CMK (cell line): Measurements from ENCODE around the gene ITPKC.
"Not testable (repeated sequence)": the region's sequence is repeated elsewhere in the genome, so short reads cannot be mapped to it uniquely, and the experiment has no call there.

ENCODE experiments used
- DNase-seq: peaks from one replicate; pipeline ENCODE4 v3.0.0-alpha.2; 2010; ENCODE audit warnings: low read depth

The ITPKC gene

DNA sequence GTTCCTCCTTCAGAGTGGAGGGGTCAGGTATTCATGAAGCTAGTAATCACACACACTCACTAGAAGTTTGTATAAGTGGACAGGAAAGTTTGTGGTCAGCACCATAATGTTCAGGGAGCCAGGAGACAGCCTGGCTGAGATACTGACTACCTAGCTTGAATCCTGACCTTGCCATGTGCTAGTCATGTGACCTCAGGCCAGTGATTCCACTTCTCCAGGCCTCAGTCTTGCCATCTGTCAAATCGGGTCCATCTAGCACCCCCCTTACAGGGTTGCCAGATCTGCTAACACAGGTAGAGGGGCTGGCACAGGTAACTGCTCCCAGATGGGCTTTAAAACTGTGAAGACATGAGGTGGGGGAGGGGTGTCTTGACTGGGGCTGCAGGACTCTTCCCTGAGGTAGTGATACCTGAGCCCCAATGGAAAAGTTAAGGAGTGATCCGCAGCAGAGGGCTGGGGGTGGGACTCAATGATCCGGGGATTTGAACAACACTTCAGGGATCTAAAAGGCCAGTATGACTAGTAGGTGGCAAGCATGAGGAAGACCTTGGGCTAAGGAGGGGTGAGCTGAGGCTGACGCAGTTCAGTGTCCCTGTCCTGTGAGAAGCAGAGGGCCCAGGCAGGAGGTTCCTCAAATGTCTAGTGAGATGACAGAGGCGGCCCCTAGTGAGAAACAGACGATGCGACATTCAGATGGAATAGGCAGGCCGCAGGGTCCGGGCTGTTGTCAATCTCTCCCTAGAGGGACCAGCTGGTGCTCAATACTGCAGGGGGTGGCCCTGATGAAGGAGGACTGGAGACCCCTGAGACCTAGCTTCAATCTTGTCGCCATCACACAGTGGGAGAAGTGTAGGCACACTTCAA is 24.8 kb downstream of the ITPKC start:
- DNase-seq = no peak

DNA sequence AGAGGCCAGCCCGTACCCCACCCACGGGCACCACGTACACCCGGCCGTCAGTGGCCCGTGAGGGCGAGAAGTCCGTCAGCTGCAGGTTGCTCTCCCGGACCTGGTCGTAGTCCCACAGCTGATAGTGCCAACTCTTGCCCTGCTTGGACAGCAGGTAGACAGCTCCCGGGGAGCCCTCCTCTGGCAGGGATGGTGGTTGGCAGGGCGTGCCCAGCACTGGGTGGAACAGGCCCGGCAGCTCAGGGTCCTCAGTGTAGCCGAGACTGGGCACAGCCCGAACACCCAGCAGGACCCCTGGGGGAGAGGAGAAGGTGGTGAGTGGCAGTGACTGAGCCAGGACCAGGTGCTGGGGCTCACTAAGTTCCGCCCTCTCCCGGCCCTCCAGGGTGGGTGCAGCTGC is 25.6 kb downstream of the ITPKC start:
- DNase-seq = no peak

DNA sequence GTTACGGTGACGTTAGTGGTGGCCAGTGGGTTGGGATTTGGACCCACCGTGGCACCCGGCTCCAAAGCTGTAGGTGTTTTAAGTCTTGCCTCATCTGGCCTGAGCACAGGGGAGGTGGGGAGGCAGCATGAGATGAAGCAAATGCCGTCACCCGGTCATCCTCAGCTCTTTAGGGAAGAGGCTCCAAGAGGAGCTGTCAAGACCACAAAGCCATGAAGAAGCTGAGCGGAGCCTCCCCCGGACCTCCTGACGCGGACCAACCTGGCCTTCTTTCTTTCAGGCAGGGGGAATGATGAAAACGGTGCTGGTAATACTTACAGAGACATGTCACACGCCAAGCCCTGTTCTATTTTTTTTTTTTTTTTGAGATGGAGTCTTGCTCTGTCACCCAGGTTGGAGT is 26.0 kb downstream of the ITPKC start:
- DNase-seq = no peak

DNA sequence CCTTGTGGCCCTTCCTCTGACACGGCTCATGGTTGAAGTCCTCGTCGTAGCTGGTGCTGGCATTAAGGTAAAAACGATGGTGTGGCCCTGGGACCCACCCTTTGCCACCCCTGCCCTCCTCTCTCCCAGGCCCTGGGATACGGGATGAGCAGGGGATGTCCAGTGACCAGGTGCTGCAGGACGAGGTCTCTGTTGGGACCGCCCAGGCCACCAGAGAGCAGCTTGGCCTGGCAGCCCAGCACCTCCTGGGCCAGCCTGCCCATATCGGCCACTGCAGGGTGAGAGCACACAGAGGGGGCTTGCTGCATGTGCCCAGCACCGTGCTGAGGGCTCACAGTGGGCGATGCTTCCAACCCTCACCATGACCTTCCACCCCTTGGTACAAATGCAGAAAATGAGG is 27.0 kb downstream of the ITPKC start:
- DNase-seq = no peak

DNA sequence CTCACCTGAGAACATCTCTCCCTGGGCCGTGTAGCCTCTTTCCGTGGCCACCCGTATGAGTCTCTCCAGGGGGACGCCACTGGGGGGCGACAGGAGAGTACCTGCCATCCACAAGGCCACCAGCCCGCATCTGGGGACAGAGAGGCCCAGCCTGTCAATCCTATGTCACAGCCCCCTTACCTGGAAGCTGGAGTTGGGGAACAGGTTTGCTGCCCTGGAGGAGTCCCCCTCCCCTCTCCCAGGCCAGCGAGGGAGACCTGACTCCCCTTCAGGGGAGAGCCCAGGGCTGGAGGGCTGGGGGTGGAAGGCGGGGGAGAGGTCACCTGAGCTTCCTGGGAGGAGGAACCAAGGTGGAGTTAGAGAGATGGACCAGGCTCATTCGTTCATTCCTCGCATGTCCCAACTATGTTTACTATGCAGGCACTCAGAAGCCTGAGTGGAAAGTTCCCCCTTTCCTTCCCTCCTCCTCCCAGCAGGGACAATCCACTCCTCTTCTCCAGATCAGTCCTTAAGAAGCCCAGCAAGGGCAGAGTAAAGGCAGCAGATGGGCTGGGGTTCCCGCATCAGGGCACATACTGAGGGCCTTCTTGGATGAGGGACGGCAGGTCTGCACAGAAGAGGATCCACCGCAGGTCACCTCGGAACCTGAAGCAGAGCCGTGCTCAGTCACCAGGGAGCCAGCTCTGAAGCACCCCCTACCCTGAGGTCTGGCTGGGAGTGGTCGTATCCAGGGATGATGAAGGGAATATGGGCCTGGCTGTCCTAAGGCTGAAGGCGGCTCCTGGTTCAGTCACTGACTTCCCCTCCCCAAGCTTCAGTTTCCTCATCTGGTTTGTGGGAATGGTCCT is 27.9 kb downstream of the ITPKC start:
- no peak for DNase-seq

DNA sequence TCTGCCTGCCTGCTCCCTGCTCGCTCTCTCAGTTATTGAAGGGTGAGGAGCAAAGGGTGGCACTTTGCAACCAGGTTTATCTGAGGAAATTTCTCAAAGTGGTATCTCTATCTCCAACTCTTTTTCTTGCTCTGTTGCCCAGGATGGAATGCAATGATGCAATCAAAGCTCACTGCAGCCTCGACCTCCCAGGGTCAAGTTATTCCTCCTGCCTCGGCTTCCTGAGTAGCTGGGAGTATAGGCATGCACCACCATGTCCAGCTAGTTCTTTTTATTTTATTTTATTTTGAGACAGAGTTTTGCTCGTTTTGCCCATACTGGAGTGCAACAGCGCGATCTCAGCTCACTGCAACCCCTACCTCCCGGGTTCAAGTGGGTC is 28.5 kb downstream of the ITPKC start:
- DNase-seq = no peak

DNA sequence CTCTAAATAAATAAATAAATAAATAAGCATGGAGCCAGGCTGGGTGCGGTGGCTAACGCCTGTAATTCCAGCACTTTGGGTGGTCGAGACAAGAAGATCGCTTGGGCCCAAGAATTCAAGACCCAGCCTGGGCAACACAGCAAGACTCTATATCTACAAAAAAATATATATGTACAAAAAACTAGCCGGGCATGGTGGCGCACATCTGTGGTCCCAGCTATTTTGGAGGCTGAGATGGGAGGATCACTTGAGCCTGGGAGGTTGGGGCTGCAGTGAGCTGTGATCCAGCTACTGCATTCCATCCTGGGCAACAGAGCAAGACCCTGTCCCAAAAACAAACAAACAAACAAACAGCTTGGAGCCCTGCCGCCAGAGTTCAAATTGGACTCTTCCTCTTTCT is 30.6 kb downstream of the ITPKC start:
- DNase-seq = no peak

DNA sequence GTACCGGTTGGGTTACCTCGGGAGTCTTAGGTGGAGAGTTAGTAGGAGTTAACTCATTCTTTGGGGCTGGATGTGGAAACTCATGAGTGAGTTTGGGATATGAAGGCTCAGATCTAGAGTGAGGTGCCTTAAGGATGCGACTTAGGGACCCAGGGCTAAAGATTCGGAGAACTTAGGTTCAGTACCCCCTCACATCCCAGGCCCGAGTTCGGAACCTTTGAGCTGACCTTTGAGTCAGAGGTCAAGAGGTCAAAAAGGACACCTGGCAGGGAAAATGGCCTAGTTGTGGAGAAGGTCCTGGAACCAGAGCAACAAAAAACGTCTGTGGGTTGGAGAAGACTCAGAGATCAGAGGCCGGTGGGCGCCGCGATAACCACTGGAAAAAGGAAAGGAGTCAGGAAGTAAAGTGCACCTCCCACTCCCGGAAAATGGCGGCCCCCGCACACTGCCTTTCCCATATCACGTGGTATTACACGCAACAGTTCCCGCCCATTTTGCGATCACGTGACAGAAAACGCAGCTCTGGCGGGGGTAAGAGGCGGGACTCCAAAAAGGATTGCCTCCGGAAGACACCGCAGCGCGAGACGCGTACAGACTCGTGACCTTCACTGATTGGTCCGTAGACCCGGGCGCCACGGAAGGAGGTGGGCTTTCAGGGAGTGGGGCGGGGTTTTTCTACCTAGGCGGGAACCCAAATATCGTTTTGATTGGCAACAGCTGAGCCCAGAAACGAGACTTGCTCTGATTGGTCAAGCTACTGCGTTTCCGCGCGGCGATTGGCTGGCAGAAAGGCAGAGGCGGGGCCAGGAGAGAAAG is 33.4 kb downstream of the ITPKC start, which contains the start of gene ACTMAP:
Gene ACTMAP (minus strand): TSS at position 420 of the 816 bp plus-strand sequence. CDS start 674 bp downstream, outside the sequence.
- peak; percentile 99 for DNase-seq

DNA sequence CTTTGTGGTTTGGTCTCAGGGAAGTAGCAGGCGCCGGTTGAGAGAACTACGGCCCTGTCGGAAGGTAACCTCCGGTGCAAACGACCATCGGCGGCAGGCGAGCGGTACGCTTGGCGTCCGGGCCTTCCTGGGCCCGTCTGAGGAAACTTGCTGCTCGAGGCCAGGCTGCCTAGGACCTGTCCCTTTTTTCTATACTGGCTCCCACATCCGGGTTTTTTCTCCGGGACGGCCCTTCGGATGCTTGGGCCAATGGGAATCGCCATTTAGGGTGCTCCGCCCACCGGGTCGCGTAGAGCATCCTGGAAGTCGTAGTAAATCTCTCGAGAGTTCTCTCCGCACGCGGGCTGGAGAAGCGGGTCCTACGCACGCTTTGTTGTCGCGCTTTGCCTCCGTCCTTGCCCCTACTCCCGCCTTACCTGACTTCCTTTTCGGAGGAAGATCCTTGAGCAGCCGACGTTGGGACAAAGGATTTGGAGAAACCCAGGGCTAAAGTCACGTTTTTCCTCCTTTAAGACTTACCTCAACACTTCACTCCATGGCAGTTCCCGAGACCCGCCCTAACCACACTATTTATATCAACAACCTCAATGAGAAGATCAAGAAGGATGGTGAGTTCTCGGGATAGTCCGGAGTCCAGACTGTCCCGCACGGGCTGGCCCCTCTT is 34.1 kb downstream of the ITPKC start, which contains the start of gene SNRPA:
Gene SNRPA (plus strand): TSS at position 330 of the 664 bp plus-strand sequence. CDS start 206 bp downstream, at position 536.
- DNase-seq = peak; percentile 86

DNA sequence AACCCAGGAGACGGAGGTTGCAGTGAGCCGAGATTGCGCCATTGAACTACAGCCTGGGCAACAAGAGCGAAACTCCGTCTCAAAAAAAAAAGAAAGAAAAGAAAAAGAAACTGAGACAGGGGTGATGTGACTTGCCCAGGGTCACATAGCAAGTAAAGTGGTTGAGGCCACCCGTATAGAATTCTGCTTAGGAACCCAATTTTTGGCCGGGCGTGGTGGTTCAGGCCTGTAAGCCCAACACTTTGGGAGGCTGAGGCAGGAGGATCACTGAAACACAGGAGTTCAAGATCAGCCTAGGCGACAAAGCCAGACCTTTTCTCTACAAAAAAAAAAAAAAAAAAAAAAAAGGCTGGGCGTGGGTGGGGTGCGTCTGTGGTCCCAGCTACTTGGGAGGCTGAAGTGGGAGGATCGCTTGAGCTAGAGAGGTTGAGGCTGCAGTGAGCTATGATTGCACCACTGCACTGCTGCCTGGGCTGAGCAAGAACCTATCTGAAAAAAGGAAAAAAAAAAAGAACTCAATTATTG is 35.4 kb downstream of the ITPKC start:
- DNase-seq = no peak

DNA sequence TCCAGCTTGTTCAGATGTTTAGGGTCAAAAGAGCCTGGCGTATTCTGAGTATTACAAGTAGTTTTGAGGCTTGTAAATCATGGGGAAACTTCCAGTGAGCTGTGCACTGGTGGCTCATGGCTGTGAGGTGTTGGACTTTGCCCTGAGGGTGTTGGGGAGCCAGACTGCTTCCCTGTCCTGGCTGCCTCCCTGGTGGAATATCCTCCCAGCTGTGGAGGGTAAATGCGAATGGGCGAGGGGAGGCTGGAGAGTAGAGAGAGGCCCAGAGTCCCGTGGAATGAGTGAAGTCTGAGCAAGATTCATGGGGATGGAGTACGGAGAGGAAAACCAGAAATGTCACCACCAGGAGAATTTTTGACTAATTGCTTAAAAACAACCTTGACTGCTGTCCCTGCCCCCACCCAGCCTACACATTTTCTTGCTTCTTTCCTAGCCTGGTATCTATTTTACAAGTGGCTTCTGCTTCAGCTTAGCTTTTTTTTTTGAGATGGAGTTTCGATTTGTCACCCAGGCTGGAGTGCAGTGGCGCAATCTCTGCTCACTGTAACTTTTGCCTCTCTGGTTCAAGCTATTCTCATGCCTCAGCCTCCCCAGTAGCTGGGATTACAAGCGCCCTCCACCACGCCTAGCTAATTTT is 37.8 kb downstream of the ITPKC start:
- DNase-seq = no peak

DNA sequence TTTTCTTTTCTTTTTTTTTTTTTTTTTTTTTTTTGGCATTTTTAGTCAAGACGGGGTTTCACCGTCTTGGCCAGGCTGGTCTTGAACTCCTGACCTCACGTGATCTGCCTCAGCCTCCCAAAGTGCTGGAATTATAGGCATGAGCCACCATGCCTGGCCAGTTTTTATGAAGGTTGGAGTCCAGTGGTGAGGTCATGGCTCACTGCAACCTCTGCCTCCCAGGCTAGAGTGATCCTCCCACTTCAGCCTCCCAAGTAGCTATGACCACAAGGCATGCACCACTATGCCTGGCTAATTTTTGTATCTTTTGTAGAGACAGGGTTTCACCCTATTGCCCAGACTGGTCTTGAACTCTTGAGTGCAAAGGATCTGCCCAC is 38.3 kb downstream of the ITPKC start:
- no peak for DNase-seq

DNA sequence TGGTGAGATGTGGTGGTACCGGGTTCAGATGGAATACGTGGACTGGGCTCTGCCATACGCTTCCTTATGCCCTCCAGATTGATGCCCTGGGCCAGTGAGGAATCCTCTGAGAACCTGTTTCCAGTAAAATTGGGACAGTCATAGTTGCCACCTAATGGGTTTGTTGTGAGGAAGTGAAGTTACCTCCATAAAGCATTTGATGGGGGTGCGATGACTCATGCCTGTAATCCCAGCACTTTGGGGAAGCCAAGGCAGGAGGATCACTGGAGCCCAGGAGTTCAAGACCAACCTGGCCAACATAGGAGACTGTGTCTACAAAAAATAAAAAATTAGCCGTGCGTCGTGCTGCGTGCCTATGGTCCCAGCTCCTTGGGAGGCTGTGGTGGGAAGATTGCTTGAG is 38.9 kb downstream of the ITPKC start:
- no peak for DNase-seq

GRCh38 chr19:40756502-40757110 is 39.7 kb downstream of the ITPKC start:
- no peak for DNase-seq

DNA sequence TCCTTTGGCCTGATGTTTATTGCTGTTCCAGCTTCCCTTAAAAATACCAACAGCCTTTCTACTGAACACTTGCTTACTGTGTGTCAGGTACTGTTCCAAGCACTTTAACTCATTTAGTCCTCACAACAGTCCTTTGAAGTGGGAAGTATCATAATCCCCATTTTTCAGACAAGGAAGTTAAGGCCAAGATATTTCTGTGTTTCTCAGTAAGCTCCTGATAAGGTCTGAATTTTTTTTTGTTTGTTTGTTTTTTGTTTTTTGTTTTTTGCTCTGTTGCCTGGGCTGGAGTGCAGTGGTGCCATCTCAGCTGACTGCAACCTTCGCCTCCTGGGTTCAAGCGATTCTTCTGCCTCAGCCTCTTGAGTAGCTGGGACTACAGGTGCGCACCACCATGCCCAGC is 41.6 kb downstream of the ITPKC start:
- DNase-seq = no peak

DNA sequence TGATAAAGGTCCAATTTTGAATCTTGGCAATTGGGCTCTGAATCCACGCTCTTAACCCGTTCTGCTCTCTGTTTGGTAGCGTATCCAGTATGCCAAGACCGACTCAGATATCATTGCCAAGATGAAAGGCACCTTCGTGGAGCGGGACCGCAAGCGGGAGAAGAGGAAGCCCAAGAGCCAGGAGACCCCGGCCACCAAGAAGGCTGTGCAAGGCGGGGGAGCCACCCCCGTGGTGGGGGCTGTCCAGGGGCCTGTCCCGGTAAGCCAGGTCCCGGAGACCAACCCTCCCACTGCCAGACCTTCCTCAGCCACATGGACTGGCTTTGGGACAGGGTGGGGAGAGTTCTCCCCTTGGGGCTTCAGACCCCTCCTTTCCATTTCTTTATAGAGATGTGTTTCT is 42.4 kb downstream of the ITPKC start:
- no peak for DNase-seq

GRCh38 chr19:40762754-40763470 is 46.0 kb downstream of the ITPKC start:
- DNase-seq = no peak

GRCh38 chr19:40763526-40763925 is 46.6 kb downstream of the ITPKC start:
- no peak for DNase-seq

- no peak for DNase-seq
Measured at GRCh38 chr19:40763963-40764362, 47.1 kb downstream of the ITPKC start.

DNA sequence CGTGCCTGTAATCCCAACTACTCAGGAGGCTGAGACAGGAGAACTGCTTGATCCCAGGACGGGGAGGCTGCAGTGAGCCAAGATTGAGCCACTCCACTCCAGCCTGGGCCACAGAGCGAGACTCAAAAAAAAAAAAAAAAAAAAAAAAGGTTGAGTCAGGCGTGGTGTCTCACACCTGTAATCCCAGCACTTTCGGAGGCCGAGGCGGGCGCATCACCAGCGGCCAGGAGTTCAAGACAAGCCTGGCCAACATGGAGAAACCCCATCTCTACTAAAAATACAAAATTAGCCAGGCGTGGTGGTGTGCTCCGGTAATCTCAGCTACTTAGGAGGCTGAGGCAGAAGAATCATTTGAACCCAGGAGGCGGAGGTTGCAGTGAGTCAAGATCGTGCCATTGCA is 49.5 kb downstream of the ITPKC start:
- not testable (repeated sequence) for DNase-seq
